Measurements from ENCODE around the gene RARRES1.

Gene RARRES1

DNA sequence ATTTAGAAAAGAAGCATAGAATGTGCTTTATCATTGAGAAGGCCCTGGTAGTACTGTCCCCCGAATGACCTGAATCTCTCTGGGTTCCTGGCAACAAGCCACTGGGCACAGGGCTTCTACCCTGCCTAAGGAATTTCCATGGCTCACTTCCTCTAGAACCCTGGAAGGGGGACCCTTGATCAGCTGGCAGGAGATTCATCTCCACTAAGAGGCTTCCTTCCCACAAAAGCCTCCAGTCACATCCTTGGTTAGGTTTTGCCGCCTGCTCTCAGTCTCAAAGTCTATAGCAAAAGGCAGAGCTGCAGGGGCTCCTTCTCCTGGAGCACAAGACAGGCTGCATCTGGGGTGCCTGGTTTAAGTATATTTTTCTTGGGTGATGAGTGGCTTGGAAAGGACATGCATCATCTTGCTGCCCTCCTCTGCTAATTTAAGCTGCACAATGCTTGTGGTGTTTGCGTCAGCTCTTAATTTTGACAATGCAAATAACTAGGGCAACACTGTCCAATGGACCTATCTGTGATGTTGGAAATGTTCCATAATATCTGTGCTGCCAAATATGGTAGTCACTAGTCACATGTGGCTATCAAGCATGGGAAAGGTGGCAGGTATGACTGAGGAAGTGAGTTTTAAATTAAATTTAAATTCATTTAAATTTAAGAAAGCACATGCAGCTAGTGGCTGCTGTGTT lies 33.4 kb upstream of the RARRES1 start:
- ChIA-PET CTCF (interaction anchor here (0.6 to 1.8 kb wide), 6 partner anchors 13 to 105 kb away, joined by 3 to 6 read pairs (median 4); no protein-coding TSS in a partner anchor), POLR2A (no interaction called here)
- Histone ChIP-seq H3K27ac (ENCODE audit: insufficient read depth in 1 of 2, low read depth in 1 of 2, low read length in 2 of 2, poor library complexity in 1 of 2, severe bottlenecking in 2 of 2) (no peak overlapping the region), H3K9me3 (ENCODE audit: control extremely low read depth in 1 of 5, control insufficient read depth in 4 of 5, insufficient read depth in 2 of 5, low read depth in 1 of 5, low read length in 4 of 5) (no peaks in the 10 kb centered on the region), H3K36me3 (ENCODE audit: control insufficient read depth in 4 of 4, insufficient read depth in 4 of 4, low read length in 3 of 4) (no peaks in the 10 kb centered on the region), H3K4me3 (ENCODE audit: control insufficient read depth in 1 of 7, extremely low read depth in 1 of 7, insufficient read depth in 4 of 7, low read depth in 2 of 7, low read length in 6 of 7) (no peak overlapping the region), H3K4me1 (ENCODE audit: control extremely low read depth in 1 of 4, control insufficient read depth in 4 of 4, insufficient read depth in 4 of 4, low read length in 3 of 4) (no peaks in the 10 kb centered on the region), H3K27me3 (replicated peaks in 2 of 5; ENCODE audit: control insufficient read depth in 4 of 5, insufficient read depth in 5 of 5, low read length in 4 of 5) (no peaks in the 10 kb centered on the region)
- DNase-seq = no peak
- WGBS (ENCODE audit: insufficient coverage) = 100% methylated on average over 2 of the region's 3 CpGs

DNA sequence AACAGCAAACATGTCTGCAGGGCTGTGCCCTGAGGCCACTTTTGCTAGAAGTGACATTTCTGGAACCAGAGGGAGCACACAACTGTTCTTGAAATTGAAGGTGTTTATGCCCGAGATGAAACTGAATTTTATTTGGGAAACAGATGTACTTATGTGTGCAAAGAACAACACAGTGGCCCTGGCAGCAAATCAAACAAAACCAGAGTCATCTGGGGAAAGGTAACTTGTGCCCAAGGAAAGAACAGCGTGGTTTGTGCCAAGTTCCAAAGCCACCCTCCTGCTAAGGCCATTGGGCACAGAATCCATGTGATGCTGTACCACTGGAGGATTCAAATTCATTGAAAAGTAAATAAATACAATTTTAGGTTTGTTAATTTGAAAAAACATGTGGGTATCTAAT lies 31.2 kb upstream of the RARRES1 start:
- H3K4me3 ChIP-seq (ENCODE audit: control insufficient read depth in 1 of 7, extremely low read depth in 1 of 7, insufficient read depth in 4 of 7, low read depth in 2 of 7, low read length in 6 of 7) = no peak overlapping the region
- no peaks in the 10 kb centered on the region for H3K9me3 ChIP-seq (ENCODE audit: control extremely low read depth in 1 of 5, control insufficient read depth in 4 of 5, insufficient read depth in 2 of 5, low read depth in 1 of 5, low read length in 4 of 5)
- no peaks in the 10 kb centered on the region for H3K27me3 ChIP-seq (replicated peaks in 2 of 5; ENCODE audit: control insufficient read depth in 4 of 5, insufficient read depth in 5 of 5, low read length in 4 of 5)
- WGBS (ENCODE audit: insufficient coverage) = 100% methylated on average over 1 of the region's 2 CpGs
- ChIA-PET POLR2A (interaction anchor here (0.6 kb wide), 1 partner anchor 164 kb away, joined by 3 read pairs; no protein-coding TSS in a partner anchor), CTCF (interaction anchor here (2.0 kb wide), 1 partner anchor 14 kb away, joined by 6 read pairs; no protein-coding TSS in a partner anchor)
- H3K27ac ChIP-seq (ENCODE audit: insufficient read depth in 1 of 2, low read depth in 1 of 2, low read length in 2 of 2, poor library complexity in 1 of 2, severe bottlenecking in 2 of 2) = no peak overlapping the region
- DNase-seq = no peak
- no peaks in the 10 kb centered on the region for H3K36me3 ChIP-seq (ENCODE audit: control insufficient read depth in 4 of 4, insufficient read depth in 4 of 4, low read length in 3 of 4)
- no peaks in the 10 kb centered on the region for H3K4me1 ChIP-seq (ENCODE audit: control extremely low read depth in 1 of 4, control insufficient read depth in 4 of 4, insufficient read depth in 4 of 4, low read length in 3 of 4)

GRCh38 chr3:158762701-158763100 lies 30.4 kb upstream of the RARRES1 start:
- WGBS (ENCODE audit: insufficient coverage) = 0% methylated on average over 1 of the region's 4 CpGs
- H3K27ac ChIP-seq (ENCODE audit: insufficient read depth in 1 of 2, low read depth in 1 of 2, low read length in 2 of 2, poor library complexity in 1 of 2, severe bottlenecking in 2 of 2) = no peak overlapping the region
- no peak overlapping the region for H3K4me3 ChIP-seq (ENCODE audit: control insufficient read depth in 1 of 7, extremely low read depth in 1 of 7, insufficient read depth in 4 of 7, low read depth in 2 of 7, low read length in 6 of 7)
- no peaks in the 10 kb centered on the region for H3K27me3 ChIP-seq (replicated peaks in 2 of 5; ENCODE audit: control insufficient read depth in 4 of 5, insufficient read depth in 5 of 5, low read length in 4 of 5)
- POLR2A ChIA-PET = no interaction called here
- no peak for DNase-seq
- no peaks in the 10 kb centered on the region for H3K36me3 ChIP-seq (ENCODE audit: control insufficient read depth in 4 of 4, insufficient read depth in 4 of 4, low read length in 3 of 4)
- CTCF ChIA-PET = interaction anchor here (2.0 kb wide), 1 partner anchor 14 kb away, joined by 6 read pairs; no protein-coding TSS in a partner anchor
- no peaks in the 10 kb centered on the region for H3K9me3 ChIP-seq (ENCODE audit: control extremely low read depth in 1 of 5, control insufficient read depth in 4 of 5, insufficient read depth in 2 of 5, low read depth in 1 of 5, low read length in 4 of 5)
- no peaks in the 10 kb centered on the region for H3K4me1 ChIP-seq (ENCODE audit: control extremely low read depth in 1 of 4, control insufficient read depth in 4 of 4, insufficient read depth in 4 of 4, low read length in 3 of 4)

DNA sequence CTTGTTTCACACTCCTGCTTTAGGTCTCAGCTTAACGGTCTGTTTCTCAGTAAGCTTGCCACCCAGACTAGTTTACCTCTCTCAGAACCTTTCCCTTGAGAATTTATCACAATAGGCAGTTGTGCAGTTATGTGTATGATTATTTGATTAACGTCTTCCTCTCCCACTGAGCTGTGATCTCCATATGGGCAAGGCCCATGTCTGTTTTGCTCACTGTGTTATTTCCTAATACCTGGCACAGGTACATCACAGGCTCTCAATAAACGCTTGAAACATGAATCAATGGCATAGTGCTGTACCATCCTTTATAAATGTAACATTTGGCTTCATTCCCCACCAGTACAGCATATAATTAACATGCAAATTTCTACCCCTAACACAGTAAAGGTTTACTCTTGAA lies 29.1 kb upstream of the RARRES1 start:
- ChIA-PET POLR2A (no interaction called here), CTCF (interaction anchor here (0.6 to 2.0 kb wide), 2 partner anchors 16 to 51 kb away, joined by 4 to 6 read pairs; no protein-coding TSS in a partner anchor)
- Histone ChIP-seq H3K4me1 (ENCODE audit: control extremely low read depth in 1 of 4, control insufficient read depth in 4 of 4, insufficient read depth in 4 of 4, low read length in 3 of 4) (no peaks in the 10 kb centered on the region), H3K27ac (ENCODE audit: insufficient read depth in 1 of 2, low read depth in 1 of 2, low read length in 2 of 2, poor library complexity in 1 of 2, severe bottlenecking in 2 of 2) (no peak overlapping the region), H3K36me3 (ENCODE audit: control insufficient read depth in 4 of 4, insufficient read depth in 4 of 4, low read length in 3 of 4) (no peaks in the 10 kb centered on the region), H3K9me3 (ENCODE audit: control extremely low read depth in 1 of 5, control insufficient read depth in 4 of 5, insufficient read depth in 2 of 5, low read depth in 1 of 5, low read length in 4 of 5) (no peaks in the 10 kb centered on the region), H3K27me3 (replicated peaks in 2 of 5; ENCODE audit: control insufficient read depth in 4 of 5, insufficient read depth in 5 of 5, low read length in 4 of 5) (no peaks in the 10 kb centered on the region), H3K4me3 (ENCODE audit: control insufficient read depth in 1 of 7, extremely low read depth in 1 of 7, insufficient read depth in 4 of 7, low read depth in 2 of 7, low read length in 6 of 7) (no peak overlapping the region)
- 100% methylated on average over 1 of the region's 3 CpGs for WGBS (ENCODE audit: insufficient coverage)
- DNase-seq = no peak

DNA sequence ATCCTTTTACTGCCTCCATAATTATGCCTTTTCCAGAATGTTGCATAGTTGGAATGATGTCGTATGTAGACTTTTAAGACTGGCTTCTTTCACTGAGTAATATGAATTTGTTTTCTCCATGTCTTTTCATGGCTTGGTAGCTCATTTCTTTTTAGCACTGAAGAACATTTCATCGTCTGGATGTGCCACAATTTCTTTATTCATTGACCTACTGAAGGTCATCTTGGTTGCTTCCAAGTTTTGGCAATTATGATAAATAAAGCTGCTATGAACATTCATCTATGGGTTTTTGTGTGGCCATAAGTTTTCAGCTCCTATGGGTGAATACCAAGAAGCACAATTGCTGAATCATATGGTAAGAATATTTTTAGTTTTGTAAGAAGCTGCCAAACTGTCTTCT lies 23.2 kb upstream of the RARRES1 start:
- ChIA-PET POLR2A (no interaction called here), CTCF (interaction anchor here (1.2 kb wide), 1 partner anchor 28 kb away, joined by 3 read pairs; no protein-coding TSS in a partner anchor)
- DNase-seq = no peak
- Histone ChIP-seq H3K27me3 (replicated peaks in 2 of 5; ENCODE audit: control insufficient read depth in 4 of 5, insufficient read depth in 5 of 5, low read length in 4 of 5) (no peaks in the 10 kb centered on the region), H3K4me1 (ENCODE audit: control extremely low read depth in 1 of 4, control insufficient read depth in 4 of 4, insufficient read depth in 4 of 4, low read length in 3 of 4) (no peaks in the 10 kb centered on the region), H3K27ac (ENCODE audit: insufficient read depth in 1 of 2, low read depth in 1 of 2, low read length in 2 of 2, poor library complexity in 1 of 2, severe bottlenecking in 2 of 2) (no peak overlapping the region), H3K9me3 (ENCODE audit: control extremely low read depth in 1 of 5, control insufficient read depth in 4 of 5, insufficient read depth in 2 of 5, low read depth in 1 of 5, low read length in 4 of 5) (no peaks in the 10 kb centered on the region), H3K36me3 (ENCODE audit: control insufficient read depth in 4 of 4, insufficient read depth in 4 of 4, low read length in 3 of 4) (no peaks in the 10 kb centered on the region), H3K4me3 (ENCODE audit: control insufficient read depth in 1 of 7, extremely low read depth in 1 of 7, insufficient read depth in 4 of 7, low read depth in 2 of 7, low read length in 6 of 7) (no peak overlapping the region)
- WGBS (ENCODE audit: insufficient coverage) = no CpG with 5 or more reads among the region's 2 CpGs

DNA sequence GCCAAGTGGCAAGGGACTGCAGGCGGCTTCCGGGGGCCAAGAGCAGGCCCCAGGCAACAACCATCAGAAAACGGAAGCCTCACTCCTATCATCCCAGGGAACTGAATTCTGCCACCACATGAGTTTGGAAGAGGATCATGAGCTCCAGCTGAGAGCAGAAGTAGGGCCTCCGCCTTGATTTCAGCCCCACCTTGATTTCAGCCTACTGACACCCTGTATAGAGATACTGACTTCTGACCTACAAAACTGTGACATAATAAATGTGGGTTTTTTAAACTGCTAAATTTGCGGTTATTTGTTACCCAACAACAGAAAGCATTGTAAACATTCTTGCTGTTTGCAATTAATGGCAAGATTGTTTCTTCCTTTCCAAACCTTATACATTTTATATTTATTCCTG lies 21.6 kb upstream of the RARRES1 start:
- DNase-seq = no peak
- H3K4me1 ChIP-seq (ENCODE audit: control extremely low read depth in 1 of 4, control insufficient read depth in 4 of 4, insufficient read depth in 4 of 4, low read length in 3 of 4) = peaks cover 0 to 1% (median under 1%) of the 10 kb centered on the region in 4 experiments
- no peaks in the 10 kb centered on the region for H3K27me3 ChIP-seq (replicated peaks in 2 of 5; ENCODE audit: control insufficient read depth in 4 of 5, insufficient read depth in 5 of 5, low read length in 4 of 5)
- no peak overlapping the region for H3K4me3 ChIP-seq (ENCODE audit: control insufficient read depth in 1 of 7, extremely low read depth in 1 of 7, insufficient read depth in 4 of 7, low read depth in 2 of 7, low read length in 6 of 7)
- no peaks in the 10 kb centered on the region for H3K9me3 ChIP-seq (ENCODE audit: control extremely low read depth in 1 of 5, control insufficient read depth in 4 of 5, insufficient read depth in 2 of 5, low read depth in 1 of 5, low read length in 4 of 5)
- WGBS (ENCODE audit: insufficient coverage) = 100% methylated on average over 2 of the region's 5 CpGs
- no peaks in the 10 kb centered on the region for H3K36me3 ChIP-seq (ENCODE audit: control insufficient read depth in 4 of 4, insufficient read depth in 4 of 4, low read length in 3 of 4)
- H3K27ac ChIP-seq (ENCODE audit: insufficient read depth in 1 of 2, low read depth in 1 of 2, low read length in 2 of 2, poor library complexity in 1 of 2, severe bottlenecking in 2 of 2) = no peak overlapping the region
- POLR2A ChIA-PET = no interaction called here
- CTCF ChIA-PET = interaction anchor here (0.6 to 1.1 kb wide), 2 partner anchors 13 to 1248 kb away, joined by 3 to 4 read pairs; no protein-coding TSS in a partner anchor

DNA sequence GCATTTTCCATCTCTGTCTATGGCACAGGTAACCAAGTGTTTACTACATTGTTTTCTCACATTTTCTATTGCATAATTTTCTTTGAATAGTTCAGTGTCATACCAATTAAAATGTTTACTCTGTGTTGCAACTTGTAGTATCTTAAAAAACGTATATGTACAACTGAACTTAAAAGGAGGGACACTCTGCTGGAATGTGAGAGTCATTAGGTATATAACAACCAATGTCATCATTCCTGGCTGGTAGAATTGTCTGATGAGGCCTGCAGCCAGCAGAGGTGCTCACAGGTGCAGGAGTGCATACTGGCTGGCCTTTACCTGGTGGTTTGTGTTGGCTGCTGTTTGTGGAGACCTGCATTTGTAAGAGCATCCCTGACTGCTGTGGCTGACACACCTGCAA lies 19.1 kb upstream of the RARRES1 start:
- Histone ChIP-seq H3K27ac (ENCODE audit: insufficient read depth in 1 of 2, low read depth in 1 of 2, low read length in 2 of 2, poor library complexity in 1 of 2, severe bottlenecking in 2 of 2) (no peak overlapping the region), H3K27me3 (replicated peaks in 2 of 5; ENCODE audit: control insufficient read depth in 4 of 5, insufficient read depth in 5 of 5, low read length in 4 of 5) (no peaks in the 10 kb centered on the region), H3K36me3 (ENCODE audit: control insufficient read depth in 4 of 4, insufficient read depth in 4 of 4, low read length in 3 of 4) (no peaks in the 10 kb centered on the region), H3K9me3 (ENCODE audit: control extremely low read depth in 1 of 5, control insufficient read depth in 4 of 5, insufficient read depth in 2 of 5, low read depth in 1 of 5, low read length in 4 of 5) (no peaks in the 10 kb centered on the region), H3K4me3 (ENCODE audit: control insufficient read depth in 1 of 7, extremely low read depth in 1 of 7, insufficient read depth in 4 of 7, low read depth in 2 of 7, low read length in 6 of 7) (no peak overlapping the region), H3K4me1 (ENCODE audit: control extremely low read depth in 1 of 4, control insufficient read depth in 4 of 4, insufficient read depth in 4 of 4, low read length in 3 of 4) (peaks cover 0 to 19% (median 11%) of the 10 kb centered on the region in 4 experiments)
- DNase-seq = no peak
- CTCF ChIA-PET = interaction anchor here (1.2 kb wide), 1 partner anchor 46 kb away, joined by 3 read pairs; no protein-coding TSS in a partner anchor
- POLR2A ChIA-PET = no interaction called here
- no CpG with 5 or more reads among the region's 1 CpG for WGBS (ENCODE audit: insufficient coverage)

Data from common myeloid progenitor, CD34-positive (primary cell).